Esophagus muscularis mucosa (tissue), 4 donors: ENCODE data around the gene DNAJC5. TPM values are rescaled to one million over a fixed set of nuclear protein-coding genes. Genes with fewer than 3 reads are reported as not detected.

Experiments used
- DNase-seq: peaks from one replicate; pipeline ENCODE4 v3.0.0-alpha.2; 2017; ENCODE audit errors: extremely low spot score
- H3K27ac ChIP-seq, 4 donors: fragments of 200-600 bp; sonication (generic); replicated peaks in 1 of 4; 1 replicate in 3 of 4; 2 replicates in 1 of 4; pipeline ENCODE4 v1.5.1; 2016 to 2019; ENCODE audit warnings: mild to moderate bottlenecking in 1 of 4
- H3K27me3 ChIP-seq, 4 donors: fragments of 200-600 bp; sonication (generic); one replicate each; pipeline versions ENCODE4 v1.5.1 to v1.6.0; 2016 to 2019
- H3K36me3 ChIP-seq, 4 donors: fragments of 200-600 bp; sonication (generic); one replicate each; pipeline ENCODE4 v1.5.1; 2016 to 2019
- H3K4me1 ChIP-seq, 4 donors: fragments of 200-600 bp; sonication (generic); one replicate each; pipeline ENCODE4 v1.5.1; 2016 to 2019
- H3K4me3 ChIP-seq, 4 donors: fragments of 200-600 bp; sonication (generic); 1 replicate in 2 of 4; 2 replicates in 2 of 4; pipeline ENCODE4 v1.5.1; 2016 to 2019; ENCODE audit warnings: mild to moderate bottlenecking in 4 of 4, moderate library complexity in 1 of 4
- H3K9me3 ChIP-seq, 4 donors: fragments of 200-600 bp; sonication (generic); 1 replicate in 3 of 4; 2 replicates in 1 of 4; pipeline ENCODE4 v1.5.1; 2016 to 2019
- CTCF ChIP-seq, 3 experiments: fragments of 200-600 bp in 2 of 3; fragments of 450-650 bp in 1 of 3; sonication (generic) in 2 of 3; IDR thresholded peaks; one replicate each; pipeline ENCODE4 v1.5.1; 2017 to 2019; ENCODE audit warnings: antibody characterized with exemption in 3 of 3, mild to moderate bottlenecking in 2 of 3, moderate library complexity in 1 of 3
- EP300 ChIP-seq: sonication (generic); formaldehyde crosslinking; IDR thresholded peaks from one replicate; pipeline ENCODE4 v1.6.1; 2017; ENCODE audit warnings: antibody characterized with exemption
- POLR2A ChIP-seq: fragments of 450-650 bp; IDR thresholded peaks from one replicate; pipeline ENCODE4 v1.6.1; 2017; ENCODE audit warnings: antibody characterized with exemption, moderate library complexity, mild to moderate bottlenecking, low read depth
- POLR2AphosphoS5 ChIP-seq, 2 donors: sonication (generic); formaldehyde crosslinking; IDR thresholded peaks; one replicate each; pipeline ENCODE4 v1.6.1; 2017; ENCODE audit warnings: antibody characterized with exemption in 2 of 2
- WGBS: methylation state at CpG from one replicate; pipeline ENCODE4 v1.1.5; 2018; 5-methylcytosine and 5-hydroxymethylcytosine counted together
- intact Hi-C: fragments of 100-400 bp; cut with DNase I; formaldehyde crosslinking; loops from one replicate; pipeline ENCODE4 v1.15.1; 2023
- small RNA-seq, 3 donors: library from RNA; depleted of rRNA; stranded (forward); fragments of <200 nt; gene quantifications; one replicate each; pipeline ENCODE3, GENCODE V24; 2016
- total RNA-seq, 4 donors: library from RNA; depleted of rRNA; stranded (reverse); fragments of >200 nt; gene quantifications; one replicate each; pipeline versions ENCODE4 v1.1.0 to v1.2.1, GENCODE V29; 2016

The DNAJC5 gene
- total RNA-seq, 4 donors from 2014 or later, result 39.5 to 64.9 (median 53.1) TPM

- WGBS, result 61% methylated on average over 14 of the region's 15 CpGs
- H3K4me3 ChIP-seq, result peak overlapping the region; percentile 88 to 99 (median 95)
- H3K27me3 ChIP-seq, result peaks cover 0 to 3% (median 0%) of the 10 kb centered on the region in 4 donors
- H3K9me3 ChIP-seq, result no peaks in the 10 kb centered on the region
- TF ChIP-seq CTCF (IDR thresholded peaks at IDR 0.05), result no peak
- TF ChIP-seq POLR2A, result no peak
- TF ChIP-seq EP300, result no peak
- TF ChIP-seq POLR2AphosphoS5 (IDR thresholded peaks at IDR 0.05), result no peak
- DNase-seq, result no peak
- peaks cover 13 to 30% (median 25%) of the 10 kb centered on the region in 4 donors for H3K36me3 ChIP-seq
- intact Hi-C loops, result no loop called here
- peak overlapping the region; percentile 85 to 92 (median 88) for H3K27ac ChIP-seq
- peaks cover 36 to 57% (median 47%) of the 10 kb centered on the region in 4 donors for H3K4me1 ChIP-seq
These were observed 85.4 kb downstream of the DNAJC5 start for GRCh38 chr20:63980317-63980805.

- peaks cover 20 to 37% (median 32%) of the 10 kb centered on the region in 4 donors for H3K36me3 ChIP-seq
- peak within 1 kb of the TSS; percentile 88 to 99 (median 95) for H3K4me3 ChIP-seq
- WGBS, result 1% methylated on average over 26 of the region's 75 CpGs
- DNase-seq, result peak; percentile 97
- peaks cover 0 to 3% (median 0%) of the 10 kb centered on the region in 4 donors for H3K27me3 ChIP-seq
- TF ChIP-seq CTCF (IDR thresholded peaks at IDR 0.05) (peak; percentile 82 to 87 (median 85)), EP300 (no peak), POLR2A (no peak), POLR2AphosphoS5 (IDR thresholded peaks at IDR 0.05) (peak; percentile 97 to 98)
- no peaks in the 10 kb centered on the region for H3K9me3 ChIP-seq
- peak within 1 kb of the TSS; percentile 85 to 92 (median 88) for H3K27ac ChIP-seq
- H3K4me1 ChIP-seq, result peaks cover 36 to 57% (median 47%) of the 10 kb centered on the region in 4 donors
- intact Hi-C loops, result no loop called here
These were observed 86.1 kb downstream of the DNAJC5 start, which contains the start of gene PRPF6 for GRCh38 chr20:63980806-63981728. Gene PRPF6, plus strand, starts transcription at chr20:63981132. Its CDS starts 114 bp downstream, at chr20:63981246.

- DNase-seq, result no peak
- WGBS, result 88% methylated on average over 14 of the region's 14 CpGs
- no peak overlapping the region for H3K27ac ChIP-seq
- no peak for TF ChIP-seq POLR2A
- no peak for TF ChIP-seq CTCF (IDR thresholded peaks at IDR 0.05)
- no peak for TF ChIP-seq POLR2AphosphoS5 (IDR thresholded peaks at IDR 0.05)
- TF ChIP-seq EP300, result no peak
- peaks cover 29 to 56% (median 50%) of the 10 kb centered on the region in 4 donors for H3K36me3 ChIP-seq
- H3K27me3 ChIP-seq, result peaks cover 0 to 3% (median 0%) of the 10 kb centered on the region in 4 donors
- peaks cover 36 to 57% (median 47%) of the 10 kb centered on the region in 4 donors for H3K4me1 ChIP-seq
- intact Hi-C loops, result no loop called here
- no peaks in the 10 kb centered on the region for H3K9me3 ChIP-seq
- H3K4me3 ChIP-seq, result no peak overlapping the region
These were observed 88.0 kb downstream of the DNAJC5 start for GRCh38 chr20:63982937-63983336.

Small RNA genes lying within 50 kb of the gene (small RNA-seq; reads per million reads assigned to genes)
- gene MIR647, result 0 reads per million in 3 donors
- gene MIR941-2, result 0 reads per million in 3 donors
- 0 reads per million in 3 donors for gene MIR941-4
- 0 reads per million in 3 donors for gene MIR941-5
- 0 reads per million in 3 donors for gene RNU1-134P

Other genes with a start within 250 kb of the DNAJC5 start
- 10 to 100 TPM; 13.3 to 47.4 (median 28.9) TPM for gene STMN3, start 241.7 kb upstream of the DNAJC5 start, total RNA-seq
- gene RTEL1, start 236.8 kb upstream of the DNAJC5 start, total RNA-seq, result 10 to 100 TPM in 2 of 4 donors, 1 to 10 TPM in 2; 8.4 to 13.4 (median 9.6) TPM
- 10 to 100 TPM in 3 of 4 donors, 1 to 10 TPM in 1; 5.0 to 67.8 (median 26.5) TPM for gene TNFRSF6B, start 198.5 kb upstream of the DNAJC5 start, total RNA-seq
- gene ARFRP1, start 187.2 kb upstream of the DNAJC5 start, total RNA-seq, result 10 to 100 TPM; 34.1 to 46.5 (median 44.6) TPM
- gene ZGPAT, start 187.1 kb upstream of the DNAJC5 start, total RNA-seq, result 10 to 100 TPM; 22.5 to 38.9 (median 28.6) TPM
- 10 to 100 TPM in 2 of 4 donors, 1 to 10 TPM in 2; 9.4 to 15.4 (median 10.9) TPM for gene LIME1, start 158.5 kb upstream of the DNAJC5 start, total RNA-seq
- 10 to 100 TPM; 41.4 to 67.1 (median 52.7) TPM for gene SLC2A4RG, start 155.3 kb upstream of the DNAJC5 start, total RNA-seq
- 10 to 100 TPM in 3 of 4 donors, 1 to 10 TPM in 1; 9.6 to 22.8 (median 13.8) TPM for gene ZBTB46, start 63.9 kb upstream of the DNAJC5 start, total RNA-seq
- gene ABHD16B, start 33.6 kb upstream of the DNAJC5 start, total RNA-seq, result not detected
- gene TPD52L2, start 29.9 kb upstream of the DNAJC5 start, total RNA-seq, result 100 to 1,000 TPM; 110 to 162 (median 134) TPM
- gene UCKL1, start 61.3 kb downstream of the DNAJC5 start, total RNA-seq, result 10 to 100 TPM; 16.6 to 31.0 (median 24.1) TPM
- 10 to 100 TPM in 2 of 4 donors, 1 to 10 TPM in 2; 7.1 to 17.7 (median 12.1) TPM for gene ZNF512B, start 74.8 kb downstream of the DNAJC5 start, total RNA-seq
- 10 to 100 TPM in 1 of 4 donors, 1 to 10 TPM in 3; 2.1 to 11.7 (median 4.4) TPM for gene SAMD10, start 84.5 kb downstream of the DNAJC5 start, total RNA-seq
- 10 to 100 TPM; 46.1 to 64.9 (median 58.7) TPM for gene PRPF6, start 86.0 kb downstream of the DNAJC5 start, total RNA-seq
- 1 to 10 TPM in 1 of 4 donors, under 1 TPM in 3; 0.17 to 1.6 (median 0.32) TPM for gene C20orf204, start 141.1 kb downstream of the DNAJC5 start, total RNA-seq
- gene SOX18, start 154.5 kb downstream of the DNAJC5 start, total RNA-seq, result 10 to 100 TPM in 2 of 4 donors, 1 to 10 TPM in 2; 5.6 to 19.0 (median 12.8) TPM
- gene TCEA2, start 168.1 kb downstream of the DNAJC5 start, total RNA-seq, result 10 to 100 TPM; 22.8 to 59.0 (median 43.6) TPM
- gene RGS19, start 184.4 kb downstream of the DNAJC5 start, total RNA-seq, result 10 to 100 TPM; 11.4 to 17.7 (median 12.7) TPM
- gene OPRL1, start 185.0 kb downstream of the DNAJC5 start, total RNA-seq, result 1 to 10 TPM in 1 of 4 donors, under 1 TPM in 3; 0.42 to 1.4 (median 0.87) TPM
- not detected for gene LKAAEAR1, start 189.3 kb downstream of the DNAJC5 start, total RNA-seq
- gene NPBWR2, start 212.4 kb downstream of the DNAJC5 start, total RNA-seq, result not detected